NCI-H2029 treated with DMSO at 0.1 percent for 48 hours (cell line): ENCODE data around the gene ARL6IP5.

Experiments used
- DNase-seq: peaks from one replicate; lab custom pipeline; 2025; lab: John Stamatoyannopoulos, UW

Gene ARL6IP5

GRCh38 chr3:69085833-69086722 is 1.3 kb downstream of the ARL6IP5 start:
- DNase-seq, result no peak

GRCh38 chr3:69087030-69087791 is 2.5 kb downstream of the ARL6IP5 start:
- DNase-seq, result no peak

GRCh38 chr3:69088063-69088462 is 3.3 kb downstream of the ARL6IP5 start:
- DNase-seq, result no peak

- no peak for DNase-seq
These were observed 5.3 kb downstream of the ARL6IP5 start for GRCh38 chr3:69090021-69090420.

- no peak for DNase-seq
These were observed 6.8 kb downstream of the ARL6IP5 start for GRCh38 chr3:69091389-69092029.

GRCh38 chr3:69092030-69092516 is 7.3 kb downstream of the ARL6IP5 start:
- DNase-seq, result no peak

GRCh38 chr3:69094467-69095205 is 9.9 kb downstream of the ARL6IP5 start:
- no peak for DNase-seq

GRCh38 chr3:69095636-69096035 is 10.9 kb downstream of the ARL6IP5 start:
- no peak for DNase-seq

GRCh38 chr3:69096299-69096698 is 11.6 kb downstream of the ARL6IP5 start:
- DNase-seq, result no peak

GRCh38 chr3:69097407-69098086 is 12.8 kb downstream of the ARL6IP5 start:
- no peak for DNase-seq

- no peak for DNase-seq
These were observed 14.8 kb downstream of the ARL6IP5 start for GRCh38 chr3:69099576-69099975.

- DNase-seq, result no peak
These were observed 17.6 kb downstream of the ARL6IP5 start for GRCh38 chr3:69102384-69102783.

GRCh38 chr3:69103123-69103522 is 18.4 kb downstream of the ARL6IP5 start:
- no peak for DNase-seq

GRCh38 chr3:69104586-69104985 is 19.8 kb downstream of the ARL6IP5 start:
- no peak for DNase-seq

GRCh38 chr3:69105320-69105719 is 20.6 kb downstream of the ARL6IP5 start:
- no peak for DNase-seq

- no peak for DNase-seq
These were observed 23.1 kb downstream of the ARL6IP5 start for GRCh38 chr3:69107841-69108240.

GRCh38 chr3:69108811-69109210 is 24.1 kb downstream of the ARL6IP5 start:
- DNase-seq, result no peak

GRCh38 chr3:69110941-69111546 is 26.3 kb downstream of the ARL6IP5 start:
- DNase-seq, result no peak

- no peak for DNase-seq
These were observed 28.8 kb downstream of the ARL6IP5 start for GRCh38 chr3:69113536-69113935.

- DNase-seq, result no peak
These were observed 31.0 kb downstream of the ARL6IP5 start for GRCh38 chr3:69115731-69116130.

GRCh38 chr3:69116162-69116561 is 31.4 kb downstream of the ARL6IP5 start:
- DNase-seq, result no peak
